DND-41 (cell line): ENCODE data around the gene MEP1A.
"Not testable (repeated sequence)": the region's sequence is repeated elsewhere in the genome, so short reads cannot be mapped to it uniquely, and the experiment has no call there.

ENCODE experiments used
- ATAC-seq: fragments of 200-7000 bp; cut with Tn5 transposase; 3 replicates; pipeline ENCODE4 v1.9.1; 2021; ENCODE audit warnings: low read depth; ENCODE audit not compliant: insufficient read depth
- DNase-seq: peaks from one replicate; pipeline ENCODE4 v3.0.0-alpha.2; 2020
- H2AFZ ChIP-seq: 2 replicates; pipeline ENCODE4 v1.6.0; 2012; ENCODE audit warnings: low read depth, low read length
- H3K27ac ChIP-seq: 2 replicates; pipeline ENCODE4 v1.5.1; 2012; ENCODE audit warnings: low read length, inconsistent platforms
- H3K27me3 ChIP-seq: fragments of 200-600 bp; sonication (generic); 2 replicates; pipeline ENCODE4 v1.6.0; 2012; ENCODE audit warnings: low read length, mild to moderate bottlenecking, inconsistent platforms; ENCODE audit not compliant: insufficient read depth, poor library complexity
- H3K36me3 ChIP-seq: 2 replicates; pipeline ENCODE4 v1.5.1; 2012; ENCODE audit warnings: low read length, inconsistent platforms; ENCODE audit not compliant: insufficient read depth
- H3K4me1 ChIP-seq: 2 replicates; pipeline ENCODE4 v1.5.1; 2012; ENCODE audit warnings: mild to moderate bottlenecking, low read length; ENCODE audit not compliant: insufficient read depth
- H3K4me2 ChIP-seq: 2 replicates; pipeline ENCODE4 v1.6.0; 2012; ENCODE audit warnings: mild to moderate bottlenecking, moderate library complexity, low read length, inconsistent platforms; ENCODE audit not compliant: insufficient read depth
- H3K4me3 ChIP-seq, 2 experiments: fragments of 200-600 bp in 1 of 2; shearing (Covaris generic) in 1 of 2; 2 replicates each; pipeline ENCODE4 v1.5.1; 2012 to 2016; ENCODE audit warnings: inconsistent platforms in 2 of 2, low read length in 2 of 2, mild to moderate bottlenecking in 2 of 2, low read depth in 1 of 2, moderate library complexity in 1 of 2
- H3K79me2 ChIP-seq: 2 replicates; pipeline ENCODE4 v1.6.0; 2012; ENCODE audit warnings: low read length, inconsistent platforms; ENCODE audit not compliant: insufficient read depth
- H3K9ac ChIP-seq: 2 replicates; pipeline ENCODE4 v1.6.0; 2012; ENCODE audit warnings: low read depth, mild to moderate bottlenecking, inconsistent platforms, low read length, moderate library complexity
- H3K9me3 ChIP-seq: 2 replicates; pipeline ENCODE4 v1.5.1; 2012; ENCODE audit warnings: low read length, moderate library complexity, mild to moderate bottlenecking, inconsistent platforms; ENCODE audit not compliant: insufficient read depth, severe bottlenecking
- H4K20me1 ChIP-seq: 2 replicates; pipeline ENCODE4 v1.6.0; 2012; ENCODE audit warnings: low read length; ENCODE audit not compliant: insufficient read depth
- EZH2 ChIP-seq: IDR thresholded peaks from 3 replicates; pipeline ENCODE4 v1.6.1; 2012; ENCODE audit warnings: borderline replicate concordance, low read depth, mild to moderate bottlenecking, moderate library complexity, low read length, inconsistent platforms; ENCODE audit not compliant: severe bottlenecking
- TF ChIP-seq, protein P1 (sequence below): IDR thresholded peaks from 2 replicates; pipeline ENCODE4 v1.5.1; 2012; ENCODE audit warnings: borderline replicate concordance, low read length, moderate library complexity, mild to moderate bottlenecking; ENCODE audit not compliant: poor library complexity, severe bottlenecking; ENCODE audit errors: extremely low read depth

MEP1A gene

GRCh38 chr6:46855966-46856365 is 62.8 kb downstream of the MEP1A start:
- not testable (repeated sequence) for ATAC-seq, H3K4me3 ChIP-seq, H3K9me3 ChIP-seq, H3K79me2 ChIP-seq, H3K4me1 ChIP-seq, H3K27ac ChIP-seq, H3K27me3 ChIP-seq, H3K4me2 ChIP-seq, H3K9ac ChIP-seq, H2AFZ ChIP-seq, H4K20me1 ChIP-seq, H3K36me3 ChIP-seq
- TF ChIP-seq, protein P1, sequence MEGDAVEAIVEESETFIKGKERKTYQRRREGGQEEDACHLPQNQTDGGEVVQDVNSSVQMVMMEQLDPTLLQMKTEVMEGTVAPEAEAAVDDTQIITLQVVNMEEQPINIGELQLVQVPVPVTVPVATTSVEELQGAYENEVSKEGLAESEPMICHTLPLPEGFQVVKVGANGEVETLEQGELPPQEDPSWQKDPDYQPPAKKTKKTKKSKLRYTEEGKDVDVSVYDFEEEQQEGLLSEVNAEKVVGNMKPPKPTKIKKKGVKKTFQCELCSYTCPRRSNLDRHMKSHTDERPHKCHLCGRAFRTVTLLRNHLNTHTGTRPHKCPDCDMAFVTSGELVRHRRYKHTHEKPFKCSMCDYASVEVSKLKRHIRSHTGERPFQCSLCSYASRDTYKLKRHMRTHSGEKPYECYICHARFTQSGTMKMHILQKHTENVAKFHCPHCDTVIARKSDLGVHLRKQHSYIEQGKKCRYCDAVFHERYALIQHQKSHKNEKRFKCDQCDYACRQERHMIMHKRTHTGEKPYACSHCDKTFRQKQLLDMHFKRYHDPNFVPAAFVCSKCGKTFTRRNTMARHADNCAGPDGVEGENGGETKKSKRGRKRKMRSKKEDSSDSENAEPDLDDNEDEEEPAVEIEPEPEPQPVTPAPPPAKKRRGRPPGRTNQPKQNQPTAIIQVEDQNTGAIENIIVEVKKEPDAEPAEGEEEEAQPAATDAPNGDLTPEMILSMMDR, result peak; percentile 67
- DNase-seq, result peak; percentile 37

GRCh38 chr6:46862381-46862780 is 69.2 kb downstream of the MEP1A start:
- Histone ChIP-seq H3K79me2 (no peaks in the 10 kb centered on the region), H3K9me3 (no peaks in the 10 kb centered on the region), H3K4me3 (no peak overlapping the region), H3K27ac (no peak overlapping the region), H3K4me2 (no peak overlapping the region), H3K27me3 (no peaks in the 10 kb centered on the region), H3K4me1 (no peaks in the 10 kb centered on the region), H4K20me1 (no peaks in the 10 kb centered on the region), H2AFZ (no peak overlapping the region), H3K9ac (no peak overlapping the region), H3K36me3 (no peaks in the 10 kb centered on the region)
- no peak for ATAC-seq
- TF ChIP-seq, protein P1, result no peak
- TF ChIP-seq EZH2, result no peak
- no peak for DNase-seq

DNA sequence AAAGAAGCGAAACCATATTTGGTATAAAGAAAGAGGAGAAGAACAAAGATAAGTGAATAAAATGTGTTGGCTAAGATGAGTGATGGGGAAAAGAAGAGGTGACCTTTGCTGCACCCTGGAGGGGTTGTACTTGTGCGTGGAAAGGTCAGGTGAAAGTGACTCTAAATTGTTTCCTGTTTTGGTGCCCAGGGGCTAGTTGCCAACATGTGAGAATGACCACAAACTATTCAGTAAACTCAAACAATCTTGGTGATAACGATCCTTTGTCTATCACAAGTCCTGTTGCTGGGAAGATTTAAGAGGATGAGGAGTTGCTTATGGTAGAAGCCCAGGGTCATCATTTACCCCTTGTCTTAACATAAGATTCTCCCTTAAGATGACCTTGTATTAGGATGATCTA is 70.6 kb downstream of the MEP1A start:
- Histone ChIP-seq H3K36me3 (no peaks in the 10 kb centered on the region), H3K27ac (no peak overlapping the region), H3K27me3 (peaks cover 2% of the 10 kb centered on the region), H2AFZ (no peak overlapping the region), H3K4me2 (no peak overlapping the region), H3K9me3 (no peaks in the 10 kb centered on the region), H3K79me2 (no peaks in the 10 kb centered on the region), H3K9ac (no peak overlapping the region), H3K4me1 (no peaks in the 10 kb centered on the region), H4K20me1 (no peaks in the 10 kb centered on the region), H3K4me3 (no peak overlapping the region)
- no peak for ATAC-seq
- DNase-seq, result no peak
- no peak for TF ChIP-seq EZH2
- TF ChIP-seq, protein P1, result no peak

DNA sequence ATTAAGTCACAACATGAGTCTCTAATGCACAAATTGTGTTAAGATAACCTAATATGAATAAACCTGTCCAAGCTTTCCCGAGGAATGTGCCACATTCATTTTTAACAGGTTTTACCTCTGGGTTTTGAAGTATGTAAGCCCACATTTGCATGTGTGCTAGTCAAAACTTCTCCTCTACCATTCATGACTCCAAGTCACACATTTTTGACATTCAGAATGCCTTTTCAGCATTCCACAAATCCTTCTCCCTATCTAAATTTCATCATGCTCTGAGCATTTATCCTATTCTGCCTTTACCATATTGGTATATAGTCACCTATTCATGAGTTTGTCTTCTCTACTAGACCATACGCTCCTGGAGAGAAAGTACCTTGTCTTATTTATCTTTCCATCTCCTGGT is 72.0 kb downstream of the MEP1A start:
- DNase-seq (no peak), ATAC-seq (no peak)
- Histone ChIP-seq H3K9me3 (no peaks in the 10 kb centered on the region), H3K4me2 (no peak overlapping the region), H3K27me3 (peaks cover 2% of the 10 kb centered on the region), H3K27ac (no peak overlapping the region), H2AFZ (no peak overlapping the region), H3K4me3 (no peak overlapping the region), H3K36me3 (no peaks in the 10 kb centered on the region), H4K20me1 (no peaks in the 10 kb centered on the region), H3K79me2 (no peaks in the 10 kb centered on the region), H3K9ac (no peak overlapping the region), H3K4me1 (no peaks in the 10 kb centered on the region)
- TF ChIP-seq, protein P1, result no peak
- TF ChIP-seq EZH2, result no peak
